Raji (cell line): Measurements from ENCODE around the gene R3HDM4.

Source experiments
- POLR2A ChIP-seq: IDR thresholded peaks from 2 replicates; pipeline ENCODE4 v1.6.1; 2011; ENCODE audit warnings: low read depth, low read length, control low read depth; ENCODE audit not compliant: insufficient read depth

Gene R3HDM4

DNA sequence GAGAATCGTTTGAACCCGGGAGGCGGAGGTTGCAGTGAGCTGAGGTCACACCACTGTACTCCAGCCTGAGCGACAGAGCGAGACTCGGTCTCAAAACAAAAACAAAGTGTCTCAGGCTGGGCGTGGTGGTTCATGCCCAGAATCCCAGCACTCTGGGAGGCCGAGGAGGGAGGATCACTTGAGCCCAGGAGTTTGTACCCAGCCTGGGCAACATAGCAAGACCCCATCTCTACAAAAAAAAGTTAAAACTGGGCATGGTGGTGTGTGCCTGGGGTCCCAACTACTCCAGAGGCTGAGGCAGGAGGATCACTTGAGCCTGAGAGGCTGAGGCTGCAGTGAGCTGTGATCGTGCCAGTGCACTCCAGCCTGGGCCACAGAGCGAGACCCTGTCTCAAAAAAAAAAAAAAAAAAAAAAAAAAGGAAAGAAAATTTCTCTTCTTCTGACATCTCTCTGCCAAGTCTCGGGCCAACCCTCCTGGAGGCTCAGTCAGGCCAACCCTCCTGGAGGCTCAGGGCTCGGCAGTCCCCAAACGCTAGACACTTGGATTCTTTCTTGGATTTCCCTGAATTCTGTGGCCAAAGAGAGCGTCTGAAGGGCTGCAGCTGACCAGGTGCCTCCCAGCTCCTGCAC is 39.1 kb upstream of the R3HDM4 start:
- TF ChIP-seq POLR2A: no peak

DNA sequence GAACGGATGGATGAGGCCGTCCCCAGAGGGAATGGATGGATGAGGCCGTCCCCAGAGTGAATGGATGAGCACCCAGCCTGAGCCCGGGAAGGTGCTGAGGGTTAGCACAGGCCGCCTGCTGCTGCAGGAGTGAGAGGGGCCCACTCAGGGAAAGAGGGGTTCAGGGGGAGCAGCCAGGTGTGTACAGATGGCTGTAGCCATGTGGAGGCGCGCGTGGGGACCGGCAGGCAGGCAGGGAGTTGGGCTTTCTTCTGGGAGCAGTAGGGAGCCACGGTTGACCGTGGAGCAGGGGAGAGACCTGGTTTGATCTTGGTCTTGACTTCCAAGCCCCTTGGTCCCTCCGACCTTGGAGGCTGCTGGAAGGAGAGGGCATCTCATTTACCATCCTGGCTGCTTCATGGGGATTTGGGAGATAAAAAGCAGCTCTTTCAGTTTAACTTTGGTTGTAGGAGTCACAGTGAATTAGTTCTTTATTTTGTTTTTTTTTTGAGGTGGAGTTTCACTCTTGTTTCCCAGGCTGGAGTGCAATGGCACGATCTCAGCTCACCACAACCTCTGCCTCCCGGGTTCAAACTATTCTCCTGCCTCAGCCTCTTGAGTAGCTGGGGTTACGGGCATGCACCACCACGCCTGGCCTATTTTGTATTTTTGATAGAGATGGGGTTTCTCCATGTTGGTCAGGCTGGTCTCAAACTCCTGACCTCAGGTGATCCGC is 37.5 kb upstream of the R3HDM4 start:
- no peak for TF ChIP-seq POLR2A

DNA sequence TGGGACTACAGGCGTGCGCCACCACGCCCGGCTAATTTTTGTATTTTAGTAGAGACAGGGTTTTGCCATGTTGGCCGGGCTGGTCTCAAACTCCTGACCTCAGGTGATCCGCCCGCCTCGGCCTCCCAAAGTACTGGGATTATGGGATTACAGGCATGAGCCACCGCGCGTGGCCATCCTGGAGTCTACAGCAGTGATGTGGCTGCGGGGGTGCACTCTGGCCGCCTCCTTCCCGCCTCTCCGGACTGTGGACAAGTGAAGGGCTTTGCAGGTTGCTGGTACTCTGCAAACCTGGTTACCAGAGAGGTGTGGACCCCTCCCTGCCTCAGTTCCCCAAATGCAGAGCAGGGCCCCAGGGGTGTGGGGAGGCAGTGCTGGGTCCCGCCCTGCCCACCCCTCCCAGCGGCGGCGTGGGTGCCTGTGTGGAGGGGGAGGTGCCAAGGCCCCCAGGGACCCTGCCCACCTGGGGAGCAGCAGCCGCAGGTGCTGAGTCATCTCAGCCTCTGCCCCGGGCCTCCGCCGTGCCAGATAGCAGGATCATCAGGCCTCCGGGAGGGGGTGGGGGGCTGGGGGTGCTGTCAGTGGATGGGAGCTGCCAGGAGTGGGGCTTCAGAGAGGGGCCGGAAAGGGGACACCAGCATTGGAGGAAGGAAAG is 36.0 kb upstream of the R3HDM4 start:
- TF ChIP-seq POLR2A: no peak

DNA sequence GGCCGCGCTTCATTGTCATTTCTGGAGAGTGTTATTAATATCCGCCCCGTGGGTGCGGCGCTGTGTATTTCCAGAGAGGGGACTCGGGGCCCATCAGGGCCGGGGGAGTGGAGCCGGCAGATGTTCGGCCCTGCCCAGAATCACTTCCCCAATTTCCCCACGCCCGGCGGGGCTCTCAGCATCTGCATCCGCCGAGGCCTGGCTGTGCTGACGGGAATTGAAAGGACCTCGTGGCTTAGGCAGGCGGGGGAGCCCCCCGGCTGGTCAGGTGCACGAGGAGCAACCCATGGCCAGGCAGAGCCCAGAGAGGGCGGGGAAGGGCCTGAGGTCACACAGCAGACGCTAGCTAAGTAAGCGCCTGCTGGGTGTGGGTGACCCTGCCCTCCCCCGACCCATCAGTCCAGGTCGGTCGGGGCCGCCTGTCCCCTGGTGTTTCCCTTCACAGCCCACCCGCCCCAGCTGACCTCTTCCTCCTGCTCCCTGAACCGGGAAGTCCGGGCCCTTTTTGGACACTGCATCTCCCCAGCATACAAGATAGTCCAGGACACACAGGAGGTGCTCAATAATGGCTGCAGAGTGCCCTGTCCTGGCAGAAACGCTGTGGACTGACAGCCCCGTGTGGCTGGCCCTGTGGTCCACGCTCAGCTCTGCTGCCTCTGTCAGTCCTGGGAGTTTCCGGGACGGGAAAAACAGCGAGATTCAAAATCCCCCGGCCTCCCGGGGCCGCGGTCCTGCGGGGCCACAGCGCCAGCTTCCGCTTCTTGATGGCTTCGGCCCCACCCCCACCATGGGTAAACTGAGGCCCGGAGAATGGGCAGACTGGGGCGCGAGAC is 34.9 kb upstream of the R3HDM4 start:
- 0 out of 2 replicates have a peak, but pooled peaks have one; percentile 17 for TF ChIP-seq POLR2A

DNA sequence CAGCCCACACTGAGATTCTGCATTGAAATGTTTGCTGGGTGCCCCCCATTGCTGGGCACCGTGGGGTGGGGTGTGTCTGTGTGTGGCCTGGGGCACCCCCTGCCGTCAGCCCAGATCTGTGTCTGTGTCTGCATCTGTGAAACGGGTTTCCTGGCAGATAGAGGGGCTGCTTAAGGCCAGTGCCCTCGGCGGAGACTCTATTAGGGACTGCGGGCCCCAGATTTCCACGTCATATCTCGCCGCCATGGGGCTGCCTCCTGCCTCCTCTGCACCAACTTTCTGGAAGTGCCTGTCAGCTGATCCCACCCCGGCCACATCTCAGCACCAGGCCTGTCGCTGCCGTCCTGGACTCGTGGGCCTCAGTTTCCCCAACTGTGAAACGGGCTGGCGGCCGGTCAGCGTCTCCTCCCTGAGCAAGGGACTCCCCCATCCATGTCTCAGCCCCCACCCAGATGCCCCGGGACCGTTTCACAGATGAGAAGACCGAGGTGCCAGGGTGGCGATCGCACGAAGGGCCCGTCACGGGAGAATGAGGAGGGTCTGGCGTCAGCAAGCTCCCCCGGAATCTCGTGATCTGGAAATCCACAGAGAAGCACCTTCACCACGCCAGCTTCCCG is 34.2 kb upstream of the R3HDM4 start:
- no peak for TF ChIP-seq POLR2A

DNA sequence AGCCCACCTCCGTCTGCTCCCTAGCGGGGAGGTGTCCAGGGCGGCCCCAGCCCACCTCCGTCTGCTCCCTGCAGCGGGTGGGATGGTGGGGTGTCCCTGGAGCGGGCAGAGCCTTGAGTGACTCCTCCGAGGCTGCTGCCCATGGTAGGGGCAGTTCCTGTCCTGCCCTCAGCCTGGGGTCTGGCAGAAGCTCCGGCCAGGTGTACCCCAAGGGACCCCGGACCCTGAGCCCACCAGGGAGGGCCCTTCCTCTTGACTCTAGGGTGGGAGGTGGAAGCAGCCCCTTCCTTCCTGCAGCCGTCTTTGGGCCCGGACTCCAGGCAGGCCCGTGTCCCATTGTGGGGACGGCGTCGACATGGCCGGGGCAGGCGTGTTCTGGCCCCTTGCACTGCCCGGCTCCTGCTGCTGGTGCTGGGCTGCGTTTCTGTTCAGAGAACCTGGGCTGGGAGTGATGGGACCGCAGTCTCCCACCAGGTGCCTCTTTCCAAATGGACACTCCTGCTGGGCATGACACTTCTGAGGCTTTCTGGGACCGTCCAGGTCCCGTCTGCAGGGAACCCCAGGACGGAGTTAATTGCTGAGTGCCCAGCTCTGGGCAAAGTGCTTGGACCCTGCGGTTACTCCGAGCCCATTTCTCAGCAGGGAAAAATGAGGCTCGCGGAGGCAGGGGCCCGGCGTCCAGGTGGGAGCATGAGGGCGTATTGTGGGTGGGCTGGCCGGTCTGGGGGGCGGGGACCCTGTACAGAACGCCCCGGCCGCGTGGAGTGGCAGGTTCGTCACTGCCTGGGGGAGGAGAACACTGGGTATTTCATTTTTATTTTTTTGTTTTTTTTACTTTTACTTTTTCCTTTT is 32.6 kb upstream of the R3HDM4 start:
- no peak for TF ChIP-seq POLR2A

DNA sequence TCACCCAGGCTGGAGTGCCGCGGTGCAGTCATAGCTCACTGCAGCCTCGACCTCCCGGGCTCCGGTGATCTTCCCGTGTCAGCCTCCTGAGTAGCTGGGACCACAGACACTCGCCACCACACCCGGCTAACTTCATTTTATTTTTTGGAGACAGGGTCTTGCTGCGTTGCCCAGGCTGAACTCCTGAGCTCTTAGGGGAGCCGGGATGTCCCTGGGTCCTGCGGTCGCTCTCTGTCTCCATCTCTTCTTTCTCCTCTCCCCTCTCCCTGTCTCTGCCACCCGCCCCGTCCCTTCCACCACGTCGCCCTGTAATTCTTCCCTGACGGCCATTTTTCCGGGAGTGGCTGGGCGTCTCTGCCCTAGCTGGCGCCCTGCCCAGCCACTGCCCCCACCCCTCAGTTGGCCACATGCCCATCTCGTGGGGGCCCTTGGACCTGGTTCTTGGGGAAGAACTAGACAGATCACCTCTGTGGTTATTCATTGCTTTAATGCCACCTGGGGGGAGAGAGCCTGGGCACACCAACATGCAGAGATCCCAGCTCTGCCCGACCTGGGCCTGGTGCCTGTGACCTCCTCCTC is 31.7 kb upstream of the R3HDM4 start:
- TF ChIP-seq POLR2A: no peak

DNA sequence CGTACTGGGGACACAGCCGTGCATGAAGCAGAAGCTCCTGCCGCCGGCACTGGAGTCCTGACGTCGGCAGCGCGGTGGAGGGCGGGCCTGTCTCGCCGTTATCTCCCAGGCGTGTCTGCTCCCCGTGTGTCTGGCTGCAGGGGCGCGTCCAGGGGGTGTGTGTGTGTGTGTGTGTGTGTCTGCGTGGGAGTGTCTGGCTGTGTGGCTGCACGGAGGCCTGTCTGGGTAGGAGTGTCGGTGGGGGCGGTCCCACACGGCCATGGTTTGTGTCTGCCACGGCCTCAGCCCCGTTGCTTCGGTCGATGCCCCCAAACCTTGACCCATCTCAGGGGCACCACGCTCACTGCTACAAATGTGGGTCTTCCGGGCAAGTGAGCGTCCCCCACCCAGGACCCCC is 31.1 kb upstream of the R3HDM4 start:
- no peak for TF ChIP-seq POLR2A

DNA sequence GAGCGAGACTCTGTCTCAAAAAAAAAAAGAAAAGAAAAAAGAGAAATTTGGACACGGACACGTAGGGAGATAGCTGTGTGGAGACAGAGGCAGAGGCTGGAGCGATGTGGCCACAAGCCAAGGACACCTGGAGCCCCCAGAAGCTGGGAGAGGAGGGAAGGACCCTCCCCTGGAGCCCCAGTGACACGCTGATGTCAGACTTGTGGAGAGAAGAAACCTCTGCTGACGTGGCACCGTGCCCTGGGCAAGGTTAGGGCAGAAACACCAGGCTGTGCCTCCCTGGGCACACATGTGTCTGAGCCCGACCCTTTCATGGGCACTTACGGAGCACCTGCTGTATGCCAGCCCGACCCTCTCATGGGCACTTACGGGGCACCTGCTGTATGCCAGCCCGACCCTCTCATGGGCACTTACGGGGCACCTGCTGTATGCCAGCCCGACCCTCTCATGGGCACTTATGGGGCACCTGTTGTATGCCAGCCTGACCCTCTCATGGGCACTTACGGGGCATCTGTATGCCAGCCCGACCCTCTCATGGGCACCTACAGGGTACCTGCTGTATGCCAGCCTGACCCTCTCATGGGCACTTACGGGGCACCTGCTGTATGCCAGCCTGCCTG is 30.6 kb upstream of the R3HDM4 start:
- no peak for TF ChIP-seq POLR2A

DNA sequence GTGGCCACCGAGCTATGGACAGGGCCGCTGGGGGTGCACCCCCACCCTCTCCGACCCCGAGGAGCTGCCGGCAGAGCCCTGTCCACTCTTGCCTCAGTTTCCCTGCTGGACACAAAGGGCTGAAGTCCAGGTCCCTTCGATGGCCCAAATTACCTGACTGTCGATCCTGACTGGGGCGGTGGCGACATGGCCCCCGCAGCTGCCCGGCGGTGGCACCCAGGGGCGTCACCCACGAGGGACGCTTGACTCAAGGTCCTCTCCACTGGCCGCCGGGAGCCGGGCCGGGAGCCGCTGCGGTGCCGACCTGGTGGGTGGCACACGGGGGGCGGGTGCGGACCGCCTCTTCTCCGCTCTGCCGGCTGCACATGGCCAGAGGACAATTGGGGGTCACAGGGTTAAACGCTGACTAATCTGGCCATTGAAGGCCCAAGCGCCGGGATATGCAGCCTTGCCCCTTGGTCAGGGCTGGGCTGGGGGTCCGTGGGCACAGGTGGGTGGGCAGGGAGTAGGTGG is 29.2 kb upstream of the R3HDM4 start:
- TF ChIP-seq POLR2A: no peak

DNA sequence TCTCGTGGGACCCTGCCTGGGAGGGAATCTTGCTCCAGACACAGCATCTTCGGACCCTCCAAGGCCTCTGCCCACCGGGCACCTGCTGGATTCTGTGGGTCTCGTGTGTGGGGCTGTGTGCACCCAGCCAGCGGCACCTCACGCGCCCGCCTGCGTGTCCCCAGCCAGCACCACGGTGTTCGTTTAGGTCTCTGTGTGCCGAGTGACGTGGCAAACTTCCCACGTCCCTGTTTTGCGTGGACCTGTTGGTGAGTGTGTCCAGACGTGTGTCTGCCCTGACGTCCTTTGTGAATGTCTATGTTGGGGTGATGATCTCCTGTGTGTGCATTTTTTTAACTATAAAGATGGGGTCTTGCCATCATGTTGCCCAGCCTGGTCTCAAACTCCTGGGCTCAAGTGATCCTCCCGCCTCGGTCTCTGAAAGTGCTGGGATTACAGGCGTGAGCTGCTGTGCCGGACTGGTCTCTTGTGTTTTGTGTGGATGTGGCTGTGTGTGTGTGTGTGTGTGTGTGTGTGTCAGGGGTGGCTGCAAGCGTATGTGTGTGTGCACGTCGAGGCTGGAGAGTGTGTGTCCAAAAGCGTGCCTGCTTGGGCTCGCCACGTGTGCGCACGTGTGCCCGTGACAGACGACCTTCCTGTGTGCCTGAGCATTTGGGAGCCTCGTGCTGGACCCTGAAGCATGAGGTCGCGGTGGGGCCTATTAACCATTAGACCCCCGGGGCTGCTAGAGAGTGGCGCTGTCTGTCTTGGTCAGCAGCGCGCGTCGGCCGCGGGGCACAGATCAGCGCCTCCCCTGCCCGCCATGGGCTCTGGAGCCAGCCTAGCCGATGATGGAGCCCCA is 28.5 kb upstream of the R3HDM4 start:
- no peak for TF ChIP-seq POLR2A

DNA sequence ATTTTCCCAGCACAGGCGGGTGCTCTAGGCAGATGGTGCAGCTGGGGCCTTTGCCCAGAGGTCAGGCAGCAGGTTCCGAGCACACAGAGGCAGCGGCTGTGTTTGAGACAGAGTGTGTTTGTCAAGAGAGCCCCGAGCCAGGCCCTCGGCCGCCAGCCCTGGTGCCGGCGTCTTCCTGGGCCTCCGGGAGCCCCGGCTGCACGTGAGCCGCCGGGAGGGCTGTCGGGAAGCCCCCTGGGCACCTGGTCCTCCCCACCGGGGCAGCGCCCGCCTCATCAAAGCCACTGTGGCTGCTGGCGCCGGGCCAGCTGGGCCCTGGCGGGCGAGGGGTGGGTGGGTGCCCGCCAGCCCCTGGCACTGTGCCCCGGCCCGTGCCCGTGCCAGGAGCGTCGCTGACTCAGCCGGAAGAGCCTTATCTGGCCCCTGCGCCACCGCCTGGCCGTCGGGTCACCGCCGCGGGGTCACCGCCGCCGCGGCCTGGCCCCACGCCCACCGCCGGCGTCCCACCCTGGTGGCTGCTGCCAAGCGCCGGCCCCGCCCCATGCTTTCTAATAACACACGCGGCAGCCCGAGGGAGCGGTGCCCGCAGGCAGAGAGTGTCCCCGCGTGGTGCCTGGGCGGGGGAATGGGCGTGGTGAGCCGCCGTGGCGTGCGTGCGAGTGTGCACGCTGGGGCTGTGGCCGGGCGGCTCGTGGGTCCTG is 27.7 kb upstream of the R3HDM4 start:
- TF ChIP-seq POLR2A: no peak
